Neural cell (in vitro differentiated cells): ENCODE data around the gene ATP9B. TPM values are rescaled to one million over a fixed set of nuclear protein-coding genes. Genes with fewer than 3 reads are reported as not detected.

ENCODE experiments used
- H2AFZ ChIP-seq: fragments of 200-600, 300-800 bp; sonication (generic), shearing (Covaris generic); 2 replicates; pipeline ENCODE4 v1.6.0; 2014; ENCODE audit warnings: low read depth, mild to moderate bottlenecking, antibody characterized with exemption, low read length, moderate library complexity
- H3F3A ChIP-seq: fragments of 200-600 bp; shearing (Covaris generic); 2 replicates; pipeline ENCODE4 v1.6.1; 2016; ENCODE audit warnings: mild to moderate bottlenecking, moderate library complexity, mixed read lengths, antibody characterized with exemption, low read length; ENCODE audit not compliant: insufficient read depth, poor library complexity, severe bottlenecking
- H3K27ac ChIP-seq: fragments of 200-600, 300-800 bp; sonication (generic), shearing (Covaris generic); 2 replicates; pipeline ENCODE4 v1.5.1; 2014; ENCODE audit warnings: mild to moderate bottlenecking, low read length, moderate library complexity
- H3K27me3 ChIP-seq: fragments of 300-800, 200-600 bp; sonication (generic), shearing (Covaris generic); 2 replicates; pipeline ENCODE4 v1.6.0; 2014; ENCODE audit warnings: mild to moderate bottlenecking, low read depth, low read length, moderate library complexity; ENCODE audit not compliant: insufficient read depth
- H3K36me3 ChIP-seq: fragments of 300-800, 200-600 bp; sonication (generic), shearing (Covaris generic); 2 replicates; pipeline ENCODE4 v1.5.1; 2014; ENCODE audit warnings: mild to moderate bottlenecking, antibody characterized with exemption, low read length, moderate library complexity; ENCODE audit not compliant: insufficient read depth
- H3K4me2 ChIP-seq: fragments of 300-800, 200-600 bp; sonication (generic), shearing (Covaris generic); 2 replicates; pipeline ENCODE4 v1.6.0; 2014; ENCODE audit warnings: mild to moderate bottlenecking, low read length
- H3K4me3 ChIP-seq: fragments of 300-800, 200-600 bp; sonication (generic), shearing (Covaris generic); 2 replicates; pipeline ENCODE4 v1.5.1; 2014; ENCODE audit warnings: mild to moderate bottlenecking, low read length, moderate library complexity
- H3K79me2 ChIP-seq: fragments of 200-600 bp; shearing (Covaris generic); replicated peaks from 2 replicates; pipeline ENCODE4 v1.6.0; 2014; ENCODE audit warnings: mild to moderate bottlenecking, low read length, moderate library complexity; ENCODE audit not compliant: insufficient read depth
- H3K9ac ChIP-seq: fragments of 300-800, 200-600 bp; sonication (generic), shearing (Covaris generic); 2 replicates; pipeline ENCODE4 v1.6.1; 2016; ENCODE audit warnings: mild to moderate bottlenecking, low read length, mixed read lengths
- H3K9me2 ChIP-seq: fragments of 200-600 bp; shearing (Covaris generic); 2 replicates; pipeline ENCODE4 v1.6.1; 2016; ENCODE audit warnings: mild to moderate bottlenecking, low read length, mixed read lengths; ENCODE audit not compliant: insufficient read depth
- H3K9me3 ChIP-seq: fragments of 200-600, 300-800 bp; sonication (generic), shearing (Covaris generic); 2 replicates; pipeline ENCODE4 v1.6.1; 2016; ENCODE audit warnings: mild to moderate bottlenecking, mixed run types, low read length, moderate library complexity, mixed read lengths
- H4K20me1 ChIP-seq: fragments of 200-600 bp; shearing (Covaris generic); 2 replicates; pipeline ENCODE4 v1.6.1; 2016; ENCODE audit warnings: mild to moderate bottlenecking, mixed run types; ENCODE audit not compliant: insufficient read depth
- EP300 ChIP-seq: fragments of 450-650 bp; conservative IDR thresholded peaks from 2 replicates; pipeline ENCODE4 v1.6.1; 2014; ENCODE audit warnings: antibody characterized with exemption, mild to moderate bottlenecking, moderate library complexity; ENCODE audit not compliant: poor library complexity, severe bottlenecking
- EZH2 ChIP-seq: fragments of 200-600, 300-800 bp; shearing (Covaris generic), sonication (generic); IDR thresholded peaks from 2 replicates; pipeline ENCODE4 v1.6.1; 2014; ENCODE audit warnings: antibody characterized with exemption, low read length, borderline replicate concordance, mild to moderate bottlenecking; ENCODE audit not compliant: insufficient read depth, poor library complexity, severe bottlenecking
- MXI1 ChIP-seq: fragments of 450-650 bp; conservative IDR thresholded peaks from 2 replicates; pipeline ENCODE4 v1.6.1; 2014; ENCODE audit warnings: antibody characterized with exemption, mild to moderate bottlenecking; ENCODE audit not compliant: poor library complexity, severe bottlenecking
- POLR2AphosphoS5 ChIP-seq: IDR thresholded peaks from 2 replicates; pipeline ENCODE4 v1.6.1; 2012
- RAD21 ChIP-seq: fragments of 450-650 bp; conservative IDR thresholded peaks from 2 replicates; pipeline ENCODE4 v1.6.1; 2014; ENCODE audit warnings: antibody characterized with exemption, mild to moderate bottlenecking, moderate library complexity
- SMC3 ChIP-seq: fragments of 450-650 bp; conservative IDR thresholded peaks from 2 replicates; pipeline ENCODE4 v1.6.1; 2014; ENCODE audit warnings: antibody characterized with exemption, mild to moderate bottlenecking, moderate library complexity; ENCODE audit not compliant: poor library complexity
- TAF1 ChIP-seq: IDR thresholded peaks from 2 replicates; pipeline ENCODE4 v1.6.1; 2012; ENCODE audit warnings: low read depth
- polyA plus RNA-seq: library from polyadenylated mRNA; depleted of rRNA; stranded (reverse); fragments of >200 nt; gene quantifications from 2 replicates; pipeline ENCODE4 v1.2.3, GENCODE V29; 2014
- TF ChIP-seq, protein P1 (sequence below): IDR thresholded peaks from 2 replicates; pipeline ENCODE4 v1.6.1; 2012; ENCODE audit warnings: borderline replicate concordance
- TF ChIP-seq, protein P2 (sequence below): fragments of 450-650 bp; IDR thresholded peaks from 2 replicates; pipeline ENCODE4 v1.5.1; 2014; ENCODE audit warnings: antibody characterized with exemption, mild to moderate bottlenecking, moderate library complexity; ENCODE audit not compliant: poor library complexity, severe bottlenecking

ATP9B gene
- polyA plus RNA-seq, 1 donor from 2014 or later = 15.4 TPM

DNA sequence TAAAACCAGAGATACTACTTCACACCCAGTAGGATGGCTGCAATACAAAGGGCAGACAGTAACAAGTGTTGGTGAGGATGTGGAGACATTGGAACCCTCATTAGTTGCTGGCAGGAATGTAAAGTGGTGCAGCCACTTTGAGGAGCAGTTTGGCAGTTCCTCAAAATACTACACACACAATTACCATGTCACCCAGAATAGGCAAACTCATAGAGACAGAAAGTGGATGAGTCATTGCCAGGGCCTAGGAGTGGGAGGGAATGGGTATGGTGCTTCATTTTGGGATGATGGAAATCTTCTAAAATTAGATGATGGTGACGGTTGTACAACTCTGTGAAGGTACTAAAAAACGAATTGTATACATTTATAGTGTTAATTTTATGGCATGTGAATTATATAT is 54.8 kb downstream of the ATP9B start:
- TF ChIP-seq EP300 (no peak), RAD21 (no peak), SMC3 (no peak), POLR2AphosphoS5 (no peak), TAF1 (no peak), EZH2 (no peak), MXI1 (no peak)
- TF ChIP-seq, protein P1, sequence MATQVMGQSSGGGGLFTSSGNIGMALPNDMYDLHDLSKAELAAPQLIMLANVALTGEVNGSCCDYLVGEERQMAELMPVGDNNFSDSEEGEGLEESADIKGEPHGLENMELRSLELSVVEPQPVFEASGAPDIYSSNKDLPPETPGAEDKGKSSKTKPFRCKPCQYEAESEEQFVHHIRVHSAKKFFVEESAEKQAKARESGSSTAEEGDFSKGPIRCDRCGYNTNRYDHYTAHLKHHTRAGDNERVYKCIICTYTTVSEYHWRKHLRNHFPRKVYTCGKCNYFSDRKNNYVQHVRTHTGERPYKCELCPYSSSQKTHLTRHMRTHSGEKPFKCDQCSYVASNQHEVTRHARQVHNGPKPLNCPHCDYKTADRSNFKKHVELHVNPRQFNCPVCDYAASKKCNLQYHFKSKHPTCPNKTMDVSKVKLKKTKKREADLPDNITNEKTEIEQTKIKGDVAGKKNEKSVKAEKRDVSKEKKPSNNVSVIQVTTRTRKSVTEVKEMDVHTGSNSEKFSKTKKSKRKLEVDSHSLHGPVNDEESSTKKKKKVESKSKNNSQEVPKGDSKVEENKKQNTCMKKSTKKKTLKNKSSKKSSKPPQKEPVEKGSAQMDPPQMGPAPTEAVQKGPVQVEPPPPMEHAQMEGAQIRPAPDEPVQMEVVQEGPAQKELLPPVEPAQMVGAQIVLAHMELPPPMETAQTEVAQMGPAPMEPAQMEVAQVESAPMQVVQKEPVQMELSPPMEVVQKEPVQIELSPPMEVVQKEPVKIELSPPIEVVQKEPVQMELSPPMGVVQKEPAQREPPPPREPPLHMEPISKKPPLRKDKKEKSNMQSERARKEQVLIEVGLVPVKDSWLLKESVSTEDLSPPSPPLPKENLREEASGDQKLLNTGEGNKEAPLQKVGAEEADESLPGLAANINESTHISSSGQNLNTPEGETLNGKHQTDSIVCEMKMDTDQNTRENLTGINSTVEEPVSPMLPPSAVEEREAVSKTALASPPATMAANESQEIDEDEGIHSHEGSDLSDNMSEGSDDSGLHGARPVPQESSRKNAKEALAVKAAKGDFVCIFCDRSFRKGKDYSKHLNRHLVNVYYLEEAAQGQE = no peak
- TF ChIP-seq, protein P2, sequence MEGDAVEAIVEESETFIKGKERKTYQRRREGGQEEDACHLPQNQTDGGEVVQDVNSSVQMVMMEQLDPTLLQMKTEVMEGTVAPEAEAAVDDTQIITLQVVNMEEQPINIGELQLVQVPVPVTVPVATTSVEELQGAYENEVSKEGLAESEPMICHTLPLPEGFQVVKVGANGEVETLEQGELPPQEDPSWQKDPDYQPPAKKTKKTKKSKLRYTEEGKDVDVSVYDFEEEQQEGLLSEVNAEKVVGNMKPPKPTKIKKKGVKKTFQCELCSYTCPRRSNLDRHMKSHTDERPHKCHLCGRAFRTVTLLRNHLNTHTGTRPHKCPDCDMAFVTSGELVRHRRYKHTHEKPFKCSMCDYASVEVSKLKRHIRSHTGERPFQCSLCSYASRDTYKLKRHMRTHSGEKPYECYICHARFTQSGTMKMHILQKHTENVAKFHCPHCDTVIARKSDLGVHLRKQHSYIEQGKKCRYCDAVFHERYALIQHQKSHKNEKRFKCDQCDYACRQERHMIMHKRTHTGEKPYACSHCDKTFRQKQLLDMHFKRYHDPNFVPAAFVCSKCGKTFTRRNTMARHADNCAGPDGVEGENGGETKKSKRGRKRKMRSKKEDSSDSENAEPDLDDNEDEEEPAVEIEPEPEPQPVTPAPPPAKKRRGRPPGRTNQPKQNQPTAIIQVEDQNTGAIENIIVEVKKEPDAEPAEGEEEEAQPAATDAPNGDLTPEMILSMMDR = no peak
- Histone ChIP-seq H3K27me3 (no peaks in the 10 kb centered on the region), H3K4me3 (no peak overlapping the region), H3K9ac (no peak overlapping the region), H3K9me3 (no peaks in the 10 kb centered on the region), H3K36me3 (peaks cover 5% of the 10 kb centered on the region), H3K9me2 (no peaks in the 10 kb centered on the region), H3K4me2 (no peak overlapping the region), H2AFZ (no peak overlapping the region), H4K20me1 (no peaks in the 10 kb centered on the region), H3F3A (no peaks in the 10 kb centered on the region), H3K79me2 (no peaks in the 10 kb centered on the region), H3K27ac (no peak overlapping the region)

DNA sequence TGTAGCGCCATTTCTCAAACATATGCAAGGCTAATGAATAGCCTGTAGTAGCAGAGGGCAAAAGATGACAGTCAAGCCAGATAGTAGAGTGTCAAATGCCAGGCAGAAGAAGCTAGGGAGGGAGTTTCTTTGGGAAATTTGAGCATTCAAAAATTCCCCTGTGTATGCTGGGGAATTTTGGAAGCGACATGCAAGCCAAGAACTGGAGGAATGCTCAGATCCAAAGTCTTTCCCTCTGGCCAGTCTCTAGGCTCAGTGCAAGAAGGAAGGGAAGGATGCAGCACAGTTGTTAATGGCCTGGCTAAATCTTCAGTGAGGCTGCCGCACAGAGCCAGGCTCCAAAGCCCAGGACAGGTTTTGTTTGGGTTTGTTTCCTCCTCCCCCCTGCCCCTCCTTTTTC is 59.9 kb downstream of the ATP9B start:
- no peaks in the 10 kb centered on the region for H3K9me3 ChIP-seq
- no peaks in the 10 kb centered on the region for H4K20me1 ChIP-seq
- H3K9ac ChIP-seq = no peak overlapping the region
- no peak for TF ChIP-seq EP300
- peaks cover 5% of the 10 kb centered on the region for H3K36me3 ChIP-seq
- no peaks in the 10 kb centered on the region for H3K9me2 ChIP-seq
- H3K4me3 ChIP-seq = no peak overlapping the region
- H3K4me2 ChIP-seq = no peak overlapping the region
- no peaks in the 10 kb centered on the region for H3K79me2 ChIP-seq
- H3K27me3 ChIP-seq = no peaks in the 10 kb centered on the region
- H3F3A ChIP-seq = no peaks in the 10 kb centered on the region
- no peak overlapping the region for H2AFZ ChIP-seq
- H3K27ac ChIP-seq = no peak overlapping the region

DNA sequence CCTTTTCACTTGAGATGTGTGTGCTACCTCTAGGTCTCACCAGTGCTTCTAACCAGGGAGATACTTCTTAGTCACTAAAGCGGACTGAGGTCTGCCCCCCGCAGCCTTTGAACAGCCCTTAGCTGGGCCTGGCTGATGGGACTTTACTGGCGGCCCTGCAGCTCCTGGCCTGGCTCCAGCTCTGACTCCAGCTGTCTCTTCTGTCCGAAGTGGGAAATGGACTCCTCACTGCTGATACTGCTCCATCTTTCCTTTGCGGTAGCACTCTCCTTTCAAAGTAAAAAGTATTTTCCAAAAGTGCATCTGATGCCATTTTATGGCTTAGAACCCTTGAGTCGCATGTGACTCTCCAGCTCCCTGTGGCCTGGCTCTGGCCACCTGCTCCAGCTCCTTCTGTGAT is 64.5 kb downstream of the ATP9B start:
- no peaks in the 10 kb centered on the region for H4K20me1 ChIP-seq
- H3K9me3 ChIP-seq = no peaks in the 10 kb centered on the region
- no peaks in the 10 kb centered on the region for H3K9me2 ChIP-seq
- no peak overlapping the region for H3K27ac ChIP-seq
- no peak overlapping the region for H3K4me2 ChIP-seq
- no peaks in the 10 kb centered on the region for H3K36me3 ChIP-seq
- H3K79me2 ChIP-seq = no peaks in the 10 kb centered on the region
- TF ChIP-seq SMC3 = no peak
- no peak for TF ChIP-seq TAF1
- TF ChIP-seq RAD21 = no peak
- TF ChIP-seq, protein P1 = no peak
- TF ChIP-seq, protein P2 = no peak
- TF ChIP-seq MXI1 = no peak
- no peak for TF ChIP-seq EP300
- no peak for TF ChIP-seq EZH2
- TF ChIP-seq POLR2AphosphoS5 = no peak
- H3K27me3 ChIP-seq = no peaks in the 10 kb centered on the region
- no peak overlapping the region for H3K9ac ChIP-seq
- no peak overlapping the region for H2AFZ ChIP-seq
- H3F3A ChIP-seq = no peaks in the 10 kb centered on the region
- no peak overlapping the region for H3K4me3 ChIP-seq
